GM18526 (cell line): ENCODE data around the gene SSBP3.

Experiments
- POLR2A ChIP-seq: IDR thresholded peaks from 3 replicates; pipeline ENCODE4 v1.6.1; 2011; ENCODE audit not compliant: insufficient read length; ENCODE audit errors: extremely low read depth

The SSBP3 gene

GRCh38 chr1:54365847-54366246 is 40.3 kb downstream of the SSBP3 start:
- TF ChIP-seq POLR2A: no peak

GRCh38 chr1:54365398-54365797 is 40.8 kb downstream of the SSBP3 start:
- TF ChIP-seq POLR2A: no peak

- no peak for TF ChIP-seq POLR2A
Observed at GRCh38 chr1:54364995-54365394, 41.2 kb downstream of the SSBP3 start.

- TF ChIP-seq POLR2A: no peak
Observed at GRCh38 chr1:54364582-54364981, 41.6 kb downstream of the SSBP3 start.

- no peak for TF ChIP-seq POLR2A
Observed at GRCh38 chr1:54363925-54364324, 42.3 kb downstream of the SSBP3 start.

GRCh38 chr1:54362881-54363340 is 43.3 kb downstream of the SSBP3 start:
- TF ChIP-seq POLR2A: no peak

- TF ChIP-seq POLR2A: no peak
Observed at GRCh38 chr1:54361342-54361741, 44.9 kb downstream of the SSBP3 start.

GRCh38 chr1:54360165-54361005 is 45.8 kb downstream of the SSBP3 start:
- no peak for TF ChIP-seq POLR2A

- TF ChIP-seq POLR2A: no peak
Observed at GRCh38 chr1:54359393-54360162, 46.6 kb downstream of the SSBP3 start.

- no peak for TF ChIP-seq POLR2A
Observed at GRCh38 chr1:54358503-54359168, 47.6 kb downstream of the SSBP3 start.

GRCh38 chr1:54357967-54358366 is 48.2 kb downstream of the SSBP3 start:
- no peak for TF ChIP-seq POLR2A

- no peak for TF ChIP-seq POLR2A
Observed at GRCh38 chr1:54356680-54357147, 49.5 kb downstream of the SSBP3 start.

GRCh38 chr1:54355931-54356679 is 50.1 kb downstream of the SSBP3 start:
- TF ChIP-seq POLR2A: no peak

- no peak for TF ChIP-seq POLR2A
Observed at GRCh38 chr1:54354899-54355298, 51.3 kb downstream of the SSBP3 start.

GRCh38 chr1:54353959-54354358 is 52.2 kb downstream of the SSBP3 start:
- no peak for TF ChIP-seq POLR2A
